HEK293 (cell line): Measurements from ENCODE around the gene ARHGAP15.

ENCODE experiments used
- CTCF ChIA-PET: fragments of 350-600 bp; formaldehyde crosslinking; extraction: SDS; loops from one replicate; lab custom pipeline; 2021; ENCODE audit warnings: antibody characterized with exemption; lab: Yijun Ruan, JAX
- POLR2A ChIA-PET: fragments of 300-600 bp; formaldehyde crosslinking; extraction: SDS; loops from one replicate; lab custom pipeline; 2020; ENCODE audit warnings: antibody characterized with exemption, inconsistent platforms; lab: Yijun Ruan, JAX
- H3K27ac ChIP-seq: fragments of 200-500 bp; sonication (Bioruptor generic); 2 replicates; pipeline ENCODE4 v1.5.1; 2014; ENCODE audit warnings: low read depth, low read length, control low read depth, inconsistent platforms; ENCODE audit errors: extremely low read depth
- H3K36me3 ChIP-seq, 2 experiments: fragments of 200-500 bp in 1 of 2; sonication (Bioruptor generic) in 1 of 2; 1 replicate in 1 of 2; 2 replicates in 1 of 2; pipeline ENCODE4 v1.5.1; 2014 to 2017; ENCODE audit warnings: inconsistent platforms in 2 of 2, low read length in 2 of 2; ENCODE audit not compliant: control insufficient read depth in 2 of 2, insufficient read depth in 1 of 2
- H3K4me1 ChIP-seq: fragments of 200-500 bp; sonication (Bioruptor generic); 2 replicates; pipeline ENCODE4 v1.5.1; 2014; ENCODE audit warnings: mild to moderate bottlenecking, low read length, inconsistent platforms; ENCODE audit not compliant: control insufficient read depth, insufficient read depth
- H3K4me3 ChIP-seq: 2 replicates; pipeline ENCODE4 v1.5.1; 2011; ENCODE audit warnings: low read depth, mild to moderate bottlenecking, control low read depth, low read length, moderate library complexity
- H3K9me3 ChIP-seq: fragments of 200-500 bp; sonication (Bioruptor generic); 2 replicates; pipeline ENCODE4 v1.5.1; 2014; ENCODE audit warnings: low read depth, low read length, inconsistent platforms; ENCODE audit not compliant: control insufficient read depth, insufficient read depth
- KLF10 ChIP-seq: fragments of 450-650 bp; IDR thresholded peaks from 2 replicates; pipeline ENCODE4 v1.5.1; 2018; ENCODE audit warnings: missing biosample characterization, mild to moderate bottlenecking, missing genetic modification characterization
- SALL2 ChIP-seq: fragments of 450-650 bp; formaldehyde crosslinking; IDR thresholded peaks from 2 replicates; pipeline ENCODE4 v1.5.0; 2017; ENCODE audit warnings: missing biosample characterization, mild to moderate bottlenecking, missing genetic modification characterization, borderline replicate concordance
- SP7 ChIP-seq: fragments of 450-650 bp; formaldehyde crosslinking; IDR thresholded peaks from 2 replicates; pipeline ENCODE4 v1.5.1; 2016; ENCODE audit warnings: missing biosample characterization, missing genetic modification characterization
- ZBTB1 ChIP-seq: fragments of 450-650 bp; formaldehyde crosslinking; IDR thresholded peaks from 2 replicates; pipeline ENCODE4 v1.5.1; 2016; ENCODE audit warnings: missing biosample characterization, missing genetic modification characterization
- ZBTB48 ChIP-seq: fragments of 450-650 bp; formaldehyde crosslinking; IDR thresholded peaks from 2 replicates; pipeline ENCODE4 v1.5.1; 2016; ENCODE audit warnings: missing biosample characterization, missing genetic modification characterization
- ZFP41 ChIP-seq: fragments of 450-650 bp; formaldehyde crosslinking; IDR thresholded peaks from 2 replicates; pipeline ENCODE4 v1.5.1; 2016; ENCODE audit warnings: missing biosample characterization, missing genetic modification characterization, borderline replicate concordance
- ZNF169 ChIP-seq: fragments of 450-650 bp; formaldehyde crosslinking; IDR thresholded peaks from 2 replicates; pipeline ENCODE4 v1.5.1; 2016; ENCODE audit warnings: missing biosample characterization, missing genetic modification characterization
- ZNF175 ChIP-seq: fragments of 450-650 bp; formaldehyde crosslinking; IDR thresholded peaks from 2 replicates; pipeline ENCODE4 v1.5.1; 2016; ENCODE audit warnings: missing biosample characterization, missing genetic modification characterization
- ZNF280D ChIP-seq: fragments of 450-650 bp; formaldehyde crosslinking; IDR thresholded peaks from 2 replicates; pipeline ENCODE4 v1.5.1; 2016; ENCODE audit warnings: missing biosample characterization, missing genetic modification characterization
- ZNF423 ChIP-seq: fragments of 450-650 bp; formaldehyde crosslinking; IDR thresholded peaks from 2 replicates; pipeline ENCODE4 v1.5.1; 2016; ENCODE audit warnings: missing biosample characterization, missing genetic modification characterization
- ZNF449 ChIP-seq: fragments of 450-650 bp; formaldehyde crosslinking; IDR thresholded peaks from 2 replicates; pipeline ENCODE4 v1.5.1; 2017; ENCODE audit warnings: missing biosample characterization, mild to moderate bottlenecking, missing genetic modification characterization, moderate library complexity
- ZNF488 ChIP-seq: fragments of 450-650 bp; formaldehyde crosslinking; IDR thresholded peaks from 2 replicates; pipeline ENCODE4 v1.5.1; 2016; ENCODE audit warnings: missing biosample characterization, missing genetic modification characterization
- ZNF558 ChIP-seq: fragments of 450-650 bp; formaldehyde crosslinking; IDR thresholded peaks from 2 replicates; pipeline ENCODE4 v1.5.1; 2016; ENCODE audit warnings: missing biosample characterization, missing genetic modification characterization
- ZNF626 ChIP-seq: fragments of 450-650 bp; sonication (Bioruptor Pico); formaldehyde crosslinking; IDR thresholded peaks from 2 replicates; pipeline ENCODE4 v1.5.1; 2018; ENCODE audit warnings: missing biosample characterization, missing genetic modification characterization, inconsistent platforms
- ZNF639 ChIP-seq: fragments of 450-650 bp; formaldehyde crosslinking; IDR thresholded peaks from 2 replicates; pipeline ENCODE4 v1.5.1; 2016; ENCODE audit warnings: missing biosample characterization, missing genetic modification characterization
- ZNF692 ChIP-seq: fragments of 450-650 bp; formaldehyde crosslinking; IDR thresholded peaks from 2 replicates; pipeline ENCODE4 v1.5.1; 2016; ENCODE audit warnings: missing biosample characterization, missing genetic modification characterization
- ZNF747 ChIP-seq: fragments of 450-650 bp; formaldehyde crosslinking; IDR thresholded peaks from 2 replicates; pipeline ENCODE4 v1.5.1; 2016; ENCODE audit warnings: missing biosample characterization, missing genetic modification characterization
- ZNF76 ChIP-seq: fragments of 450-650 bp; formaldehyde crosslinking; IDR thresholded peaks from 2 replicates; pipeline ENCODE4; 2016; ENCODE audit warnings: low read depth, missing biosample characterization, missing genetic modification characterization, borderline replicate concordance
- ZNF777 ChIP-seq: fragments of 450-650 bp; formaldehyde crosslinking; IDR thresholded peaks from 2 replicates; pipeline ENCODE4 v1.5.1; 2017; ENCODE audit warnings: missing biosample characterization, missing genetic modification characterization, borderline replicate concordance
- ZXDB ChIP-seq: fragments of 450-650 bp; formaldehyde crosslinking; IDR thresholded peaks from 2 replicates; pipeline ENCODE4 v1.5.1; 2016; ENCODE audit warnings: missing biosample characterization, missing genetic modification characterization

The ARHGAP15 gene

GRCh38 chr2:143532061-143532460 is 402.8 kb downstream of the ARHGAP15 start:
- POLR2A ChIA-PET = no interaction called here
- TF ChIP-seq KLF10 (tag by site-specific recombination) = no peak
- no peak for TF ChIP-seq SP7 (tag by site-specific recombination)
- TF ChIP-seq ZNF558 (tag by site-specific recombination) = no peak
- no peak for TF ChIP-seq ZNF175
- TF ChIP-seq ZNF488 (tag by site-specific recombination) = no peak
- TF ChIP-seq ZNF169 = no peak
- TF ChIP-seq ZFP41 (tag by site-specific recombination) = no peak
- TF ChIP-seq ZBTB48 = no peak

GRCh38 chr2:143533846-143534245 is 404.6 kb downstream of the ARHGAP15 start:
- ChIA-PET POLR2A (no interaction called here), CTCF (interaction anchor here (0.6 kb wide), 1 partner anchor 483 kb away, joined by 3 read pairs; no protein-coding TSS in a partner anchor)
- H3K4me1 ChIP-seq = no peaks in the 10 kb centered on the region
- TF ChIP-seq ZNF692 (no peak), ZNF626 (tag by site-specific recombination) (no peak), ZNF175 (no peak), ZNF449 (tag by site-specific recombination) (no peak), ZBTB1 (no peak), ZNF639 (tag by site-specific recombination) (no peak), ZNF280D (no peak), ZNF777 (no peak), ZNF423 (no peak), SALL2 (tag by site-specific recombination) (no peak), ZNF747 (tag by site-specific recombination) (no peak), ZFP41 (tag by site-specific recombination) (no peak), ZXDB (no peak), ZNF76 (no peak)
- H3K4me3 ChIP-seq = no peak overlapping the region
- no peaks in the 10 kb centered on the region for H3K9me3 ChIP-seq
- H3K27ac ChIP-seq = no peak overlapping the region
- H3K36me3 ChIP-seq = no peaks in the 10 kb centered on the region

More at GRCh38 chr2:143532061-143532460, 402.8 kb downstream of the ARHGAP15 start:
- H3K9me3 ChIP-seq = no peaks in the 10 kb centered on the region
- CTCF ChIA-PET = no interaction called here
- no peak overlapping the region for H3K4me3 ChIP-seq
- no peak overlapping the region for H3K27ac ChIP-seq
- H3K36me3 ChIP-seq = no peaks in the 10 kb centered on the region
- H3K4me1 ChIP-seq = no peaks in the 10 kb centered on the region
